CD4-positive, CD25-positive, alpha-beta regulatory T cell (primary cell): Measurements from ENCODE around the gene SARNP. TPM values are rescaled to one million over a fixed set of nuclear protein-coding genes. Genes with fewer than 3 reads are reported as not detected.

Experiments used
- ATAC-seq, 2 donors: fragments of 150-1000 bp; cut with Tn5 transposase; one replicate each; pipeline ENCODE4 v1.10.0; 2021; ENCODE audit warnings: low read depth in 2 of 2, moderate number of reproducible peaks in 2 of 2, moderate library complexity in 1 of 2
- DNase-seq, 3 donors: peaks; one replicate each; pipeline versions ENCODE4 v3.0.0 to v3.0.0-alpha.2; 2012 to 2022; ENCODE audit warnings: mixed read lengths in 1 of 3
- H3K27ac ChIP-seq: one replicate; pipeline ENCODE4 v1.7.0; 2013; ENCODE audit warnings: mild to moderate bottlenecking, low read length; ENCODE audit not compliant: insufficient read depth, poor library complexity, severe bottlenecking
- H3K27me3 ChIP-seq: one replicate; pipeline ENCODE4 v1.7.0; 2013; ENCODE audit warnings: low read length; ENCODE audit not compliant: control insufficient read depth, insufficient read depth
- H3K36me3 ChIP-seq: one replicate; pipeline ENCODE4 v1.7.0; 2013; ENCODE audit warnings: mild to moderate bottlenecking, low read length, moderate library complexity; ENCODE audit not compliant: control insufficient read depth, insufficient read depth
- H3K4me1 ChIP-seq: 2 replicates; pipeline ENCODE4 v1.7.0; 2013; ENCODE audit warnings: mild to moderate bottlenecking, low read length; ENCODE audit not compliant: insufficient read depth, control insufficient read depth, poor library complexity, severe bottlenecking
- H3K4me3 ChIP-seq: one replicate; pipeline ENCODE4 v1.7.0; 2013; ENCODE audit warnings: low read depth, mild to moderate bottlenecking, low read length, moderate library complexity
- H3K9me3 ChIP-seq, 2 experiments: 1 replicate in 1 of 2; 2 replicates in 1 of 2; pipeline ENCODE4 v1.7.0; 2013; ENCODE audit warnings: low read length in 2 of 2, mild to moderate bottlenecking in 1 of 2, moderate library complexity in 1 of 2; ENCODE audit not compliant: control insufficient read depth in 2 of 2
- H3K27ac Mint-ChIP-seq, 3 donors: one replicate each; pipeline ENCODE4 v1.8.0; 2020 to 2022; ENCODE audit warnings: mild to moderate bottlenecking in 3 of 3, mixed read lengths in 3 of 3, moderate library complexity in 2 of 3
- H3K27me3 Mint-ChIP-seq: one replicate; pipeline ENCODE4 v1.8.0; 2022; ENCODE audit warnings: mild to moderate bottlenecking, mixed read lengths
- H3K36me3 Mint-ChIP-seq: one replicate; pipeline ENCODE4 v1.8.0; 2020; ENCODE audit warnings: mixed read lengths
- H3K4me1 Mint-ChIP-seq, 4 donors: one replicate each; pipeline ENCODE4 v1.8.0; 2020 to 2022; ENCODE audit warnings: mixed read lengths in 4 of 4, mild to moderate bottlenecking in 1 of 4
- H3K4me3 Mint-ChIP-seq, 4 donors: one replicate each; pipeline ENCODE4 v1.8.0; 2020 to 2022; ENCODE audit warnings: mild to moderate bottlenecking in 4 of 4, mixed read lengths in 4 of 4, moderate library complexity in 3 of 4
- H3K9me3 Mint-ChIP-seq, 7 donors: one replicate each; pipeline ENCODE4 v1.8.0; 2020 to 2022; ENCODE audit warnings: mixed read lengths in 7 of 7, mild to moderate bottlenecking in 3 of 7, moderate library complexity in 2 of 7
- polyA plus RNA-seq, 4 donors: library from polyadenylated mRNA; unstranded; fragments of 300-500 nt; fragmentation: Illumina TruSeq; gene quantifications; one replicate each; pipeline ENCODE4 v1.2.3, GENCODE V29; 2021
- total RNA-seq: library from RNA; stranded (reverse); gene quantifications from one replicate; pipeline ENCODE4 v1.2.3, GENCODE V29; 2022

Gene SARNP
- total and polyA plus RNA-seq, 5 donors from 2014 or later, result 49.3 to 159 (median 123) TPM

GRCh38 chr12:55789171-55789570 is 28.4 kb downstream of the SARNP start:
- Histone ChIP-seq H3K27me3 (no peaks in the 10 kb centered on the region), H3K4me1 (no peaks in the 10 kb centered on the region), H3K36me3 (peaks cover 76% of the 10 kb centered on the region), H3K4me3 (no peak overlapping the region), H3K9me3 (no peaks in the 10 kb centered on the region), H3K27ac (no peak overlapping the region)
- no peak overlapping the region for H3K4me3 Mint-ChIP-seq
- H3K27me3 Mint-ChIP-seq, result no peaks in the 10 kb centered on the region
- no peak for ATAC-seq
- H3K9me3 Mint-ChIP-seq, result no peaks in the 10 kb centered on the region
- peaks cover 5 to 9% (median 5%) of the 10 kb centered on the region in 4 donors for H3K4me1 Mint-ChIP-seq
- no peak for DNase-seq
- peak overlapping the region in 1 of 3 donors; percentile 39 for H3K27ac Mint-ChIP-seq
- peaks cover 40% of the 10 kb centered on the region for H3K36me3 Mint-ChIP-seq

GRCh38 chr12:55788546-55788945 is 29.0 kb downstream of the SARNP start:
- H3K4me3 ChIP-seq, result no peak overlapping the region
- no peak overlapping the region for H3K4me3 Mint-ChIP-seq
- H3K36me3 ChIP-seq, result peaks cover 76% of the 10 kb centered on the region
- no peak for ATAC-seq
- no peak overlapping the region for H3K27ac ChIP-seq
- H3K4me1 ChIP-seq, result no peaks in the 10 kb centered on the region
- no peaks in the 10 kb centered on the region for H3K9me3 Mint-ChIP-seq
- peaks cover 41% of the 10 kb centered on the region for H3K36me3 Mint-ChIP-seq
- no peaks in the 10 kb centered on the region for H3K9me3 ChIP-seq
- H3K27ac Mint-ChIP-seq, result peak overlapping the region in 1 of 3 donors; percentile 39
- H3K27me3 Mint-ChIP-seq, result no peaks in the 10 kb centered on the region
- no peak for DNase-seq
- peaks cover 4 to 8% (median 5%) of the 10 kb centered on the region in 4 donors for H3K4me1 Mint-ChIP-seq
- no peaks in the 10 kb centered on the region for H3K27me3 ChIP-seq

GRCh38 chr12:55780685-55781084 is 36.8 kb downstream of the SARNP start:
- Mint-ChIP-seq H3K9me3 (peaks cover 0 to 1% (median 0%) of the 10 kb centered on the region in 7 donors), H3K36me3 (peaks cover 34% of the 10 kb centered on the region), H3K4me3 (no peak overlapping the region), H3K27me3 (no peaks in the 10 kb centered on the region), H3K4me1 (peaks cover 2 to 13% (median 9%) of the 10 kb centered on the region in 4 donors), H3K27ac (no peak overlapping the region)
- Histone ChIP-seq H3K9me3 (no peaks in the 10 kb centered on the region), H3K36me3 (peaks cover 77% of the 10 kb centered on the region), H3K4me1 (no peaks in the 10 kb centered on the region), H3K27me3 (no peaks in the 10 kb centered on the region), H3K27ac (no peak overlapping the region), H3K4me3 (no peak overlapping the region)
- ATAC-seq, result no peak
- DNase-seq, result no peak

- peak overlapping the region in 1 of 3 donors; percentile 31 for H3K27ac Mint-ChIP-seq
- no peak overlapping the region for H3K4me3 Mint-ChIP-seq
- H3K36me3 Mint-ChIP-seq, result peaks cover 23% of the 10 kb centered on the region
- DNase-seq, result no peak
- Histone ChIP-seq H3K27me3 (no peaks in the 10 kb centered on the region), H3K4me3 (no peak overlapping the region), H3K36me3 (peaks cover 49% of the 10 kb centered on the region), H3K27ac (no peak overlapping the region), H3K9me3 (no peaks in the 10 kb centered on the region), H3K4me1 (no peaks in the 10 kb centered on the region)
- no peak for ATAC-seq
- peaks cover 0 to 1% (median 0%) of the 10 kb centered on the region in 7 donors for H3K9me3 Mint-ChIP-seq
- no peaks in the 10 kb centered on the region for H3K27me3 Mint-ChIP-seq
- peaks cover 5 to 21% (median 11%) of the 10 kb centered on the region in 4 donors for H3K4me1 Mint-ChIP-seq
Measured at GRCh38 chr12:55777856-55778255, 39.7 kb downstream of the SARNP start.

- Mint-ChIP-seq H3K4me1 (peaks cover 14 to 18% (median 14%) of the 10 kb centered on the region in 4 donors), H3K27ac (peak overlapping the region; percentile 16 to 42 (median 40)), H3K4me3 (no peak overlapping the region), H3K36me3 (peaks cover 20% of the 10 kb centered on the region), H3K9me3 (peaks cover 0 to 2% (median 0%) of the 10 kb centered on the region in 7 donors), H3K27me3 (no peaks in the 10 kb centered on the region)
- Histone ChIP-seq H3K9me3 (no peaks in the 10 kb centered on the region), H3K36me3 (peaks cover 41% of the 10 kb centered on the region), H3K4me3 (no peak overlapping the region), H3K27ac (no peak overlapping the region), H3K4me1 (no peaks in the 10 kb centered on the region), H3K27me3 (no peaks in the 10 kb centered on the region)
- DNase-seq (no peak), ATAC-seq (no peak)
Measured at GRCh38 chr12:55771736-55772135, 45.8 kb downstream of the SARNP start.

- H3K27me3 Mint-ChIP-seq, result no peaks in the 10 kb centered on the region
- peak overlapping the region in 1 of 3 donors; percentile 58 for H3K27ac Mint-ChIP-seq
- peaks cover 23% of the 10 kb centered on the region for H3K36me3 Mint-ChIP-seq
Measured at GRCh38 chr12:55767156-55767555, 50.4 kb downstream of the SARNP start.

GRCh38 chr12:55765736-55766290 is 51.7 kb downstream of the SARNP start:
- peaks cover 0 to 2% (median 0%) of the 10 kb centered on the region in 7 donors for H3K9me3 Mint-ChIP-seq
- H3K27me3 Mint-ChIP-seq, result no peaks in the 10 kb centered on the region
- no peak for DNase-seq
- no peaks in the 10 kb centered on the region for H3K27me3 ChIP-seq
- H3K36me3 ChIP-seq, result peaks cover 26% of the 10 kb centered on the region
- peaks cover 17% of the 10 kb centered on the region for H3K36me3 Mint-ChIP-seq
- no peak overlapping the region for H3K4me3 ChIP-seq
- no peak overlapping the region for H3K27ac ChIP-seq
- H3K4me3 Mint-ChIP-seq, result peak overlapping the region in 1 of 4 donors; percentile 15
- H3K27ac Mint-ChIP-seq, result peak overlapping the region in 2 of 3 donors; percentile 68 to 87
- no peaks in the 10 kb centered on the region for H3K4me1 ChIP-seq
- no peaks in the 10 kb centered on the region for H3K9me3 ChIP-seq
- H3K4me1 Mint-ChIP-seq, result peaks cover 0 to 16% (median 7%) of the 10 kb centered on the region in 4 donors
- ATAC-seq, result no peak

More at GRCh38 chr12:55767156-55767555, 50.4 kb downstream of the SARNP start:
- no peak overlapping the region for H3K27ac ChIP-seq
- Mint-ChIP-seq H3K4me3 (no peak overlapping the region), H3K4me1 (peaks cover 8 to 12% (median 11%) of the 10 kb centered on the region in 4 donors), H3K9me3 (peaks cover 0 to 2% (median 0%) of the 10 kb centered on the region in 7 donors)
- no peak overlapping the region for H3K4me3 ChIP-seq
- H3K36me3 ChIP-seq, result peaks cover 37% of the 10 kb centered on the region
- no peaks in the 10 kb centered on the region for H3K4me1 ChIP-seq
- DNase-seq (no peak), ATAC-seq (no peak)
- no peaks in the 10 kb centered on the region for H3K27me3 ChIP-seq
- no peaks in the 10 kb centered on the region for H3K9me3 ChIP-seq

- Mint-ChIP-seq H3K27me3 (no peaks in the 10 kb centered on the region), H3K36me3 (peaks cover 21% of the 10 kb centered on the region), H3K9me3 (no peaks in the 10 kb centered on the region), H3K4me3 (no peak overlapping the region), H3K4me1 (peaks cover 0 to 13% (median 4%) of the 10 kb centered on the region in 4 donors), H3K27ac (no peak overlapping the region)
- no peak overlapping the region for H3K27ac ChIP-seq
- H3K9me3 ChIP-seq, result no peaks in the 10 kb centered on the region
- DNase-seq (no peak), ATAC-seq (no peak)
- peaks cover 33% of the 10 kb centered on the region for H3K36me3 ChIP-seq
- H3K4me3 ChIP-seq, result no peak overlapping the region
- H3K4me1 ChIP-seq, result no peaks in the 10 kb centered on the region
- H3K27me3 ChIP-seq, result no peaks in the 10 kb centered on the region
Measured at GRCh38 chr12:55762646-55763045, 54.9 kb downstream of the SARNP start.
